ENCODE measurements around the gene SLC9A2.

- TF ChIP-seq CTCF (conservative IDR thresholded peaks at IDR 0.05; ENCODE audit: low read depth, low read length) (no peak), EZH2phosphoT487 (IDR thresholded peaks at IDR 0.05; ENCODE audit: borderline replicate concordance, low read length) (no peak)
These were observed 37.4 kb upstream of the SLC9A2 start for GRCh38 chr2:102581911-102582310.

All from PC-3 (cell line).